OCI-LY3 (cell line): ENCODE measurements around the gene AGBL1.

Experiments
- H2AFZ ChIP-seq: fragments of 200-600, 300-600 bp; shearing (Covaris generic); 2 replicates; pipeline ENCODE4 v1.6.0; 2014; ENCODE audit warnings: antibody characterized with exemption, low read depth, low read length
- H3K27ac ChIP-seq: fragments of 200-600, 300-600 bp; sonication (generic); 2 replicates; pipeline ENCODE4 v1.5.1; 2014; ENCODE audit warnings: mild to moderate bottlenecking, low read length, moderate library complexity, mixed read lengths
- H3K27me3 ChIP-seq: fragments of 200-600, 300-600 bp; sonication (generic); 2 replicates; pipeline ENCODE4 v1.6.1; 2014; ENCODE audit warnings: low read depth, low read length, mixed read lengths
- H3K36me3 ChIP-seq: fragments of 200-600, 300-600 bp; sonication (generic); replicated peaks from 2 replicates; pipeline ENCODE3; 2014; ENCODE audit warnings: low read depth, low read length, mixed read lengths
- H3K4me1 ChIP-seq: fragments of 300-600, 200-600 bp; sonication (generic); 2 replicates; pipeline ENCODE4 v1.6.1; 2014; ENCODE audit warnings: low read length, mixed read lengths
- H3K4me2 ChIP-seq: fragments of 200-600, 300-600 bp; sonication (generic); 2 replicates; pipeline ENCODE4 v1.6.1; 2014; ENCODE audit warnings: low read length, mixed read lengths
- H3K4me3 ChIP-seq: fragments of 300-600, 200-600 bp; sonication (generic); 2 replicates; pipeline ENCODE4 v1.5.1; 2014; ENCODE audit warnings: antibody characterized with exemption, mild to moderate bottlenecking, low read length, moderate library complexity
- H3K79me2 ChIP-seq: fragments of 300-600, 200-600 bp; shearing (Covaris generic); 2 replicates; pipeline ENCODE4 v1.6.1; 2014; ENCODE audit warnings: mild to moderate bottlenecking, low read length, mixed read lengths
- H3K9ac ChIP-seq: fragments of 300-600, 200-600 bp; shearing (Covaris generic); 2 replicates; pipeline ENCODE4 v1.6.0; 2014; ENCODE audit warnings: mild to moderate bottlenecking, low read length, moderate library complexity
- H3K9me3 ChIP-seq: fragments of 200-600, 300-600 bp; shearing (Covaris generic); 2 replicates; pipeline ENCODE4 v1.6.1; 2014; ENCODE audit warnings: low read length, mixed read lengths; ENCODE audit not compliant: insufficient read depth
- H4K20me1 ChIP-seq: fragments of 200-600, 300-600 bp; sonication (generic); 2 replicates; pipeline ENCODE4 v1.6.1; 2016; ENCODE audit warnings: low read length, mixed read lengths; ENCODE audit not compliant: insufficient read depth
- CTCF ChIP-seq: fragments of 200-600, 300-600 bp; sonication (generic); IDR thresholded peaks from 2 replicates; pipeline ENCODE4 v1.5.1; 2014; ENCODE audit warnings: antibody characterized with exemption, low read length, low read depth
- EZH2phosphoT487 ChIP-seq: fragments of 200-600 bp; shearing (Covaris generic); IDR thresholded peaks from 2 replicates; pipeline ENCODE4 v1.6.1; 2018; ENCODE audit warnings: antibody characterized with exemption, mixed run types, low read depth

The AGBL1 gene

GRCh38 chr15:86813892-86814291 is 734.2 kb downstream of the AGBL1 start:
- no peaks in the 10 kb centered on the region for H4K20me1 ChIP-seq
- no peaks in the 10 kb centered on the region for H3K9me3 ChIP-seq
- H3K9ac ChIP-seq = no peak overlapping the region
- H3K36me3 ChIP-seq = no peaks in the 10 kb centered on the region
- H3K4me1 ChIP-seq = no peaks in the 10 kb centered on the region
- no peaks in the 10 kb centered on the region for H3K27me3 ChIP-seq
- H3K4me2 ChIP-seq = no peak overlapping the region
- H3K27ac ChIP-seq = no peak overlapping the region
- no peak overlapping the region for H3K4me3 ChIP-seq
- TF ChIP-seq CTCF (no peak), EZH2phosphoT487 (no peak)
- no peak overlapping the region for H2AFZ ChIP-seq
- H3K79me2 ChIP-seq = no peaks in the 10 kb centered on the region

GRCh38 chr15:86829245-86829644 is 749.6 kb downstream of the AGBL1 start:
- TF ChIP-seq CTCF (no peak), EZH2phosphoT487 (no peak)
- H4K20me1 ChIP-seq = no peaks in the 10 kb centered on the region
- H3K9ac ChIP-seq = no peak overlapping the region
- H3K9me3 ChIP-seq = no peaks in the 10 kb centered on the region
- H3K4me2 ChIP-seq = no peak overlapping the region
- H3K4me1 ChIP-seq = no peaks in the 10 kb centered on the region
- no peak overlapping the region for H3K27ac ChIP-seq
- H3K36me3 ChIP-seq = no peaks in the 10 kb centered on the region
- no peak overlapping the region for H2AFZ ChIP-seq
- no peak overlapping the region for H3K4me3 ChIP-seq
- H3K79me2 ChIP-seq = no peaks in the 10 kb centered on the region
- H3K27me3 ChIP-seq = no peaks in the 10 kb centered on the region

- no peak overlapping the region for H3K4me2 ChIP-seq
- H3K79me2 ChIP-seq = no peaks in the 10 kb centered on the region
- H3K4me3 ChIP-seq = no peak overlapping the region
- no peaks in the 10 kb centered on the region for H3K4me1 ChIP-seq
- no peak overlapping the region for H2AFZ ChIP-seq
- no peaks in the 10 kb centered on the region for H3K27me3 ChIP-seq
- H3K36me3 ChIP-seq = no peaks in the 10 kb centered on the region
- H3K9ac ChIP-seq = no peak overlapping the region
- H4K20me1 ChIP-seq = no peaks in the 10 kb centered on the region
- TF ChIP-seq EZH2phosphoT487 (no peak), CTCF (no peak)
- H3K27ac ChIP-seq = no peak overlapping the region
- no peaks in the 10 kb centered on the region for H3K9me3 ChIP-seq
Measured at GRCh38 chr15:86830304-86830703, 750.6 kb downstream of the AGBL1 start.

GRCh38 chr15:86833595-86833994 is 753.9 kb downstream of the AGBL1 start:
- no peak overlapping the region for H3K9ac ChIP-seq
- H2AFZ ChIP-seq = no peak overlapping the region
- H3K9me3 ChIP-seq = no peaks in the 10 kb centered on the region
- no peaks in the 10 kb centered on the region for H3K27me3 ChIP-seq
- no peak for TF ChIP-seq EZH2phosphoT487
- no peaks in the 10 kb centered on the region for H3K79me2 ChIP-seq
- no peak overlapping the region for H3K4me2 ChIP-seq
- no peaks in the 10 kb centered on the region for H3K4me1 ChIP-seq
- no peaks in the 10 kb centered on the region for H4K20me1 ChIP-seq
- no peaks in the 10 kb centered on the region for H3K36me3 ChIP-seq
- H3K27ac ChIP-seq = no peak overlapping the region
- H3K4me3 ChIP-seq = no peak overlapping the region
